DOHH2 (cell line): ENCODE results near the gene SOHLH2.

ENCODE experiments used
- H3F3A ChIP-seq: fragments of 200-600 bp; sonication (generic), shearing (Covaris generic); 2 replicates; pipeline ENCODE4 v1.6.0; 2016; ENCODE audit warnings: antibody characterized with exemption, mild to moderate bottlenecking; ENCODE audit not compliant: control insufficient read depth, insufficient read depth
- H3K27ac ChIP-seq: fragments of 200-600 bp; sonication (generic); 2 replicates; pipeline ENCODE4 v1.5.1; 2014; ENCODE audit warnings: low read depth, mild to moderate bottlenecking, low read length, moderate library complexity
- H3K27me3 ChIP-seq: fragments of 200-600 bp; sonication (generic); 2 replicates; pipeline ENCODE4 v1.6.1; 2014; ENCODE audit warnings: mild to moderate bottlenecking, low read length, mixed read lengths; ENCODE audit not compliant: control insufficient read depth
- H3K36me3 ChIP-seq: fragments of 200-600 bp; sonication (generic); 2 replicates; pipeline ENCODE4 v1.6.1; 2014; ENCODE audit warnings: mild to moderate bottlenecking, low read length, moderate library complexity, mixed read lengths; ENCODE audit not compliant: control insufficient read depth
- H3K4me1 ChIP-seq: fragments of 200-600 bp; sonication (generic); 2 replicates; pipeline ENCODE4 v1.6.1; 2014; ENCODE audit warnings: mild to moderate bottlenecking, low read length, mixed read lengths; ENCODE audit not compliant: control insufficient read depth
- H3K4me2 ChIP-seq: fragments of 200-600 bp; sonication (generic); 2 replicates; pipeline ENCODE4 v1.6.0; 2014; ENCODE audit warnings: mild to moderate bottlenecking, low read length, moderate library complexity
- H3K4me3 ChIP-seq: fragments of 200-600 bp; sonication (generic); 2 replicates; pipeline ENCODE4 v1.5.1; 2014; ENCODE audit warnings: mild to moderate bottlenecking, low read length, mixed read lengths
- H3K79me2 ChIP-seq: fragments of 200-600 bp; sonication (generic); 2 replicates; pipeline ENCODE4 v1.6.1; 2014; ENCODE audit warnings: mild to moderate bottlenecking, low read length, mixed read lengths; ENCODE audit not compliant: control insufficient read depth
- H3K9me2 ChIP-seq: fragments of 200-600 bp; sonication (generic); replicated peaks from 2 replicates; pipeline ENCODE4 v1.6.1; 2014; ENCODE audit warnings: mild to moderate bottlenecking, low read length, mixed read lengths; ENCODE audit not compliant: control insufficient read depth
- H3K9me3 ChIP-seq: fragments of 200-600 bp; sonication (generic); 2 replicates; pipeline ENCODE4 v1.6.1; 2014; ENCODE audit warnings: antibody characterized with exemption, low read length, mixed read lengths; ENCODE audit not compliant: control insufficient read depth, insufficient read depth
- H4K20me1 ChIP-seq: fragments of 200-600 bp; sonication (generic); 2 replicates; pipeline ENCODE4 v1.6.0; 2014; ENCODE audit warnings: low read depth, mild to moderate bottlenecking, antibody characterized with exemption, low read length, moderate library complexity; ENCODE audit not compliant: control insufficient read depth, insufficient read depth
- EZH2phosphoT487 ChIP-seq: fragments of 200-600 bp; sonication (generic); IDR thresholded peaks from 2 replicates; pipeline ENCODE4 v1.6.1; 2017; ENCODE audit warnings: borderline replicate concordance, mild to moderate bottlenecking, antibody characterized with exemption, low read length, moderate library complexity, mixed read lengths
- TF ChIP-seq, protein P1 (sequence below): fragments of 200-600 bp; sonication (generic); IDR thresholded peaks from one replicate; pipeline ENCODE4 v1.5.1; 2014; ENCODE audit warnings: antibody characterized with exemption, mild to moderate bottlenecking, low read depth, low read length; ENCODE audit not compliant: poor library complexity, severe bottlenecking

The SOHLH2 gene

DNA sequence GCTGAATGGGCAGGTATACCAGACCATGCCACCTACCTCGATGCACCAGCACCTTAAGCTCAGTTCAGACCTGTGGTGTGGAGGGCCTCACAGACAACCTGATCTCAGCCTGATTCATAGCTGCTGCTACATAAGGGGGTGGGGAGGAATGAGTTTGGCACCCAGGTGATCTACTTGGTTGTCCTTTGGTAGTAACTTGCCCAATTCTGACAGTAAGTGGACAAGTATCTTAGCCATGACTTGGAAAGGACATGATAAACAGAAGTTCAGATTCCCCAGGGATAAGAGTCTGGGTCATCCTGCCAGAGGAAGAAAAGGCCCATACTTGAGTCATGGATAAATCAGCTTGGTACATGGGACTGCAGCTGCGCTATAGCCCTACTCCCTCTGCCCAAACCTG, 28.4 kb upstream of the SOHLH2 start:
- Histone ChIP-seq H3K79me2 (no peaks in the 10 kb centered on the region), H3K27me3 (no peaks in the 10 kb centered on the region), H4K20me1 (no peaks in the 10 kb centered on the region), H3K9me3 (no peaks in the 10 kb centered on the region), H3K4me2 (no peak overlapping the region), H3K36me3 (no peaks in the 10 kb centered on the region), H3K27ac (no peak overlapping the region), H3F3A (no peaks in the 10 kb centered on the region), H3K4me3 (no peak overlapping the region), H3K9me2 (no peaks in the 10 kb centered on the region), H3K4me1 (no peaks in the 10 kb centered on the region)
- no peak for TF ChIP-seq EZH2phosphoT487
- TF ChIP-seq, protein P1, sequence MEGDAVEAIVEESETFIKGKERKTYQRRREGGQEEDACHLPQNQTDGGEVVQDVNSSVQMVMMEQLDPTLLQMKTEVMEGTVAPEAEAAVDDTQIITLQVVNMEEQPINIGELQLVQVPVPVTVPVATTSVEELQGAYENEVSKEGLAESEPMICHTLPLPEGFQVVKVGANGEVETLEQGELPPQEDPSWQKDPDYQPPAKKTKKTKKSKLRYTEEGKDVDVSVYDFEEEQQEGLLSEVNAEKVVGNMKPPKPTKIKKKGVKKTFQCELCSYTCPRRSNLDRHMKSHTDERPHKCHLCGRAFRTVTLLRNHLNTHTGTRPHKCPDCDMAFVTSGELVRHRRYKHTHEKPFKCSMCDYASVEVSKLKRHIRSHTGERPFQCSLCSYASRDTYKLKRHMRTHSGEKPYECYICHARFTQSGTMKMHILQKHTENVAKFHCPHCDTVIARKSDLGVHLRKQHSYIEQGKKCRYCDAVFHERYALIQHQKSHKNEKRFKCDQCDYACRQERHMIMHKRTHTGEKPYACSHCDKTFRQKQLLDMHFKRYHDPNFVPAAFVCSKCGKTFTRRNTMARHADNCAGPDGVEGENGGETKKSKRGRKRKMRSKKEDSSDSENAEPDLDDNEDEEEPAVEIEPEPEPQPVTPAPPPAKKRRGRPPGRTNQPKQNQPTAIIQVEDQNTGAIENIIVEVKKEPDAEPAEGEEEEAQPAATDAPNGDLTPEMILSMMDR = no peak

DNA sequence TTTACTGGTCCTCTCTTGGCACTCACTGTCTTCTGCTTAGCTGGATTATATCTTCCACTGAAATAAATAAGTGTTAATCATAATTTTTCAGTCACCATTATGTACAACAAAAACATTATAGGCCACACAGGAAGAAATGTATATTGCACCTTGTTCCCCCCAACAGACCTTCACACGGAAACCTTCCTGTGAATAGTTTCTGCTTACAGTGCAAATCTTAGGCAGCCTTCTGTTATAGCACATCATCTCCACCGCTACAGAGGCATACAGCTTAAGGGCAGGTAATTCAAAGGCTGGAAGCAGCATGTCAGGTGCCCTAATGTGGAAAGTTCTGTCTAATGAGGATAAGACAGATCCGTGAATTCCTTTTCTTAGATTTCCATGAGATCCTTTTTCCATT, 16.9 kb upstream of the SOHLH2 start:
- TF ChIP-seq EZH2phosphoT487 = no peak
- TF ChIP-seq, protein P1 = no peak
- H3K4me1 ChIP-seq = no peaks in the 10 kb centered on the region
- no peaks in the 10 kb centered on the region for H3K27me3 ChIP-seq
- no peaks in the 10 kb centered on the region for H3K9me2 ChIP-seq
- no peak overlapping the region for H3K27ac ChIP-seq
- H4K20me1 ChIP-seq = no peaks in the 10 kb centered on the region
- H3K9me3 ChIP-seq = no peaks in the 10 kb centered on the region
- H3F3A ChIP-seq = no peaks in the 10 kb centered on the region
- no peak overlapping the region for H3K4me3 ChIP-seq
- no peaks in the 10 kb centered on the region for H3K79me2 ChIP-seq
- no peak overlapping the region for H3K4me2 ChIP-seq
- H3K36me3 ChIP-seq = no peaks in the 10 kb centered on the region

DNA sequence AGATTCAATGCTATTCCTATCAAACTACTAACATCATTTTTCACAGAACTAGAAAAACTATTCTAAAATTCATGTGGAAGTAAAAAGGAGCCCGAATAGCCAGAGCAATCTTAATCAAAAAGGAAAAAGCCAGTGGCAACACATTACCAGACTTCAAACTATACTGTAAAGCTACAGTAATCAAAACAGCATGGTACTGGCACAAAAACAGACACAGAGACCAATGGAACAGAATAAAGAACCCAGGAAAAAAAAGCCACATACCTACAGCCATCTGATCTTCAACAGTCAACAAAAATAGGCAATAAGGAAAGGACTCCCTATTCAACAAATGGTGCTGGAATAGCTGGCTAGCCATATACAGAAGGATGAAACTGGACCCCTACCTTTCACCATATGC, 10.4 kb upstream of the SOHLH2 start:
- no peaks in the 10 kb centered on the region for H3F3A ChIP-seq

More for the DNA sequence above, 10.4 kb upstream of the SOHLH2 start:
- Histone ChIP-seq H3K27me3 (no peaks in the 10 kb centered on the region), H3K36me3 (no peaks in the 10 kb centered on the region), H3K4me1 (no peaks in the 10 kb centered on the region), H3K9me2 (no peaks in the 10 kb centered on the region), H3K27ac (no peak overlapping the region), H3K79me2 (no peaks in the 10 kb centered on the region), H3K9me3 (no peaks in the 10 kb centered on the region), H4K20me1 (no peaks in the 10 kb centered on the region), H3K4me3 (no peak overlapping the region), H3K4me2 (no peak overlapping the region)
- TF ChIP-seq, protein P1 = no peak
- TF ChIP-seq EZH2phosphoT487 = no peak
